HG03558 (cell line): Measurements from ENCODE around the gene ZNF511.

Source experiments
- ATAC-seq: cut with Tn5 transposase; IDR thresholded peaks from one replicate; pipeline ENCODE4 v1.9.1; 2021; ENCODE audit warnings: moderate number of reproducible peaks; ENCODE audit not compliant: unreplicated experiment; ENCODE audit errors: extremely low read depth

The ZNF511 gene

DNA sequence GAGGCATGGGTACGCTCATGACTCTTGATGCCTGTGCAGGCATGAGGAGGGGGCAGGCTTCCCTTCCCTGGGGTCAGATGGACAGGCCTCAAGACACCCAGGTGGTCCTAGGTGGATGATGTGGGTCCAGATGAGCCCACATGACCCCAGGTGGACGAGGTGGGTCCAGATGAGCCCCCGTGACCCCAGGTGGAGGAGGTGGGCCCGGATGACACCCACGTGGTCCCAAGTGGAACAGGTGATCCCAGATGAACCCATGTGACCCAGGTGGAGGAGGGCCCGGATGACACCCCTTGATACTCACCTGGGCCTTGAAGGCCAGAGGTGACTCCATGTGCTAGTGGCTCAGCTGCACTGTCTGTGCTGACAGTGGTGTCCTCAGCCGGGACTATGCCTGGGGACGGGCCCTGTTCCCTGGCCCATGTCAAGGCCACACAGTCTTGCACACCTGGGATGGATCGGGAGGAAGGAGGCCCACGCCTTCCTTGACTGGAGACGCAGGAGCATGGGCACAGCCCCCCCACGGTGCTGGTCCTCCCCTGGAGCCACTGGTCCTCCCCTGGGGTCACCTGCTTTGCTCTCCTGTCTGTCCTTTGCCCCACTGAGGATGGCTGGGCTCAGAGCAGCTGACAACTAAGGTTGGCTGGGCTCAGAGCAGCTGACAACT is 41.7 kb downstream of the ZNF511 start:
- no peak for ATAC-seq

DNA sequence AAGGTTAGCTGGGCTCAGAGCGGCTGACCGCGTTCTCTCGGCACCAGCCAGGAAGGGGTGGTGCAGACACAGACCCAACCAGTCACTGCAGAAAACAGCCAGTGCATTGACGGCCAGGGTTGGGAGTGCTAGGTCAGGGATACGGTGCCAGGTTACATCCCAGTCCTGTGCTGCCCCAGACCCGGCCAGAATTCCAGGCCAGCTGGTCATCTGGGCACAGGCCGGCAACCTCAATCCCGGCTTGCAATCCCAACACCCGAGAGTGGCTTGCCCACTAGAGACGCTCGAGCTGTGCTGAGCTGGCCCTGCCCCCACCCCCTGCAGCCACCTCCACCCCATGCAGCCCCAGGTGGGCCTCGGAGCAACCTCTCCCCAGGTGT is 42.2 kb downstream of the ZNF511 start:
- no peak for ATAC-seq

- no peak for ATAC-seq
These were observed 42.9 kb downstream of the ZNF511 start for GRCh38 chr10:133351408-133352318.

DNA sequence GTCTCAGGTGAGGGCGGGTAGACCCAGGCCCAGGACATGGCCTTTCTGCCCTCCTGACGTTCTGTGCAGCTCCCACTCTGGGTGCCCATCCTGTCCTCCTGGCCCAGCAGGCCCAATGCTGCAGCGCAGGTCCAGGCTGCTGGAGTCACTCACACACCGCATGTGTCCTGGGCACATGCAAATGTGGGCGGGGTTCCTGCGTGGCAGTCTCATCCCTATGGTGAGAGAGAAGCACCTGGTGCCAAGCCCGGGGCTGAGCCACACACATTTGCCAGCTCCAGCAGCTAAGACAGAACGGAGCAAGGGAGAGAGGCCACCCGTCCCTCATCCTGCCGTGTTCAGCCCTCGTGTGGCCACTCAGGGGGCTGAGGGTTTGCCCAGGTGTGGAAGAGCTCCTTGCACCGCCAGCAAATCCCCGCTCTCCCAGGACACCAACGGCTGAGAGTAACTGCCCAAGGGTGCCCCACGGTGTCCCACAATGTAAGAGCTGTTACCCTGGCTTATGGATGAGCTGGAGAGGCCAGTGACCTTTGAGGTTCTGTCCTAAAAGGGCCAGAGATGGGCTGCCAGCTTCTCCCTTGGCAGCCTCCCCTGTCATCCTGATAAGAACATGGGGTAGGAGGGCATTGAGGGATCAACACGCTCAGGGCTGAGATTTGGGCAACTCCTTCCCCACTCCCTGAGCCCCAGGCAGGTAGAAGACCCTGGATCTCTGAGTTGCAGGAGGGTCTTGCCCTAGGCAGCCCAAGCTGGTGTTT is 44.7 kb downstream of the ZNF511 start:
- no peak for ATAC-seq

DNA sequence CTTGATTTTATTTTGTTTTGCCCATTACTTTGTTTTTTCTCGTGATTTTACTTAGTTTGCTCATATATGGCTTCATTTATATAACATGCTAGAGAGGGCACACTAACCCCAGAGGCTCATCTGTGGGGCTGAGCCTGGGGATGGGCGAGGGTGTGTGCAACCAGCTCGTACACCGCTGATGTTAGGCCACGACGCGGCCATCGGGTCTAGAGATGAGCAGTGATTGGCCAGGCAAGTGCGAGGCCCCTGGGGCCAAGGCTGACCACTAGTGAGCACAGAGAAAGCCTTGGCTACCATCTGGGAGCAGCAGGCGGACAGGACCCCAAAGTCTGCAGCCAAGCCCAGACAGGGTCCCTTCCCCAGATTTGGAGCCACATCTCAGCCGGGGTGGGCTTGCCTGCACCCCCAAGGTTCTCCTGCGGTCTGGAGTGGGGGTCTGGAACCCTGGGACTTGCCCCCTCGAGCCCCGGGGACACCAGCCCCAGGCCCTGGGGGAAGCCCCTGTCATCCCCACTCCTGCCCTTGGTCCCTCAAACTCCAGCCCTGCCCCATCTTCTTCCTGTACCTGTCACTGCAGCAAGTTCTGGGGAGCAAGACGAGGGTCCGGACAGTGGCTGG is 45.4 kb downstream of the ZNF511 start:
- no peak for ATAC-seq

DNA sequence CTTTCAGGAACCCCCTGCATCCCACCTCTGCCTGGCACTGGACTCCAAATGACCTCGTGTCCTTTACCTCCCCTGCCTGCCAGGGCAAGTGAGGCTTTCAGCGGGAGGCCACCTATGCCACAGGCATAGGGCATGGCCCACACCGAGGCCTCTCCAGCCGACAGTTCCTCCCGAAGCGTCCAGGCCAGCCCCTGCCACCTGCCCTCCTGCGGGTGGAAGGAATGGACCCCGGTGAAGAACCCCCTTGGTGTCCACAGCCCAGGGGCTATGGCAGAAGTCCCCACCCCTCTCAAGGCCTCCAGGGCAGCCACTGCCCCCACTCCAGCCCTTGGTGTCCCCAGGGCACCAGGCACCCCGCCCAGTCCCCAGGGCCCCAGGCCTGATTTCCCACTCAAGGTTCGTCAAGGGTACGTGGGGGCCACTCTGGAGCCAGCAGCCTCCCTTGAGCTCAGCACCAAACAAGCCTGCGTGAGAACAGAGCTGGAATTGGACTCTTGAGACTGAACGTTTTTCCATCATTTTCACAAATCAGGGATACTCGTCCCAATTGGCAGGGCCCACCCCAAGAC is 46.0 kb downstream of the ZNF511 start:
- no peak for ATAC-seq

DNA sequence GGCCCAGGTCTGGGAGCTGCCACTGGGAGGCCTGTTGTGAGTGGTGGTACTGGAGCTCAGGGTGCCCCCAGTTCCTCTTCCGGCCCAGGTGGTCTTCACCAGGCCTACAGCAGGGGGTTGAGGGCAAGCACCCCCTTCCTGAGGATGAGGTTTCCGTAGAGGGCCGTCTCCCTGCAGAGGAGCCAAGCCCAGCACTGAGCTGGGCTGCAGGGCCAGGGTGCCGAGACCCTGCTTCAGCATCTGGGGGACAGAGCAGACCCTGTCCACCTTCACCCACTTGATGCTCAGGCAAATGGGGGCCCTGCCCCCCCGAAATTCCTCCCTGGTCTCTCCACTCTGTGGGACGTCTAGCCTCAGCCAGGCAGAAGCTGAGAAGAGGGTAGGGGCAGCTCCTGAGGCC is 46.6 kb downstream of the ZNF511 start:
- ATAC-seq: no peak

GRCh38 chr10:133355991-133356390 is 47.3 kb downstream of the ZNF511 start:
- ATAC-seq: no peak

DNA sequence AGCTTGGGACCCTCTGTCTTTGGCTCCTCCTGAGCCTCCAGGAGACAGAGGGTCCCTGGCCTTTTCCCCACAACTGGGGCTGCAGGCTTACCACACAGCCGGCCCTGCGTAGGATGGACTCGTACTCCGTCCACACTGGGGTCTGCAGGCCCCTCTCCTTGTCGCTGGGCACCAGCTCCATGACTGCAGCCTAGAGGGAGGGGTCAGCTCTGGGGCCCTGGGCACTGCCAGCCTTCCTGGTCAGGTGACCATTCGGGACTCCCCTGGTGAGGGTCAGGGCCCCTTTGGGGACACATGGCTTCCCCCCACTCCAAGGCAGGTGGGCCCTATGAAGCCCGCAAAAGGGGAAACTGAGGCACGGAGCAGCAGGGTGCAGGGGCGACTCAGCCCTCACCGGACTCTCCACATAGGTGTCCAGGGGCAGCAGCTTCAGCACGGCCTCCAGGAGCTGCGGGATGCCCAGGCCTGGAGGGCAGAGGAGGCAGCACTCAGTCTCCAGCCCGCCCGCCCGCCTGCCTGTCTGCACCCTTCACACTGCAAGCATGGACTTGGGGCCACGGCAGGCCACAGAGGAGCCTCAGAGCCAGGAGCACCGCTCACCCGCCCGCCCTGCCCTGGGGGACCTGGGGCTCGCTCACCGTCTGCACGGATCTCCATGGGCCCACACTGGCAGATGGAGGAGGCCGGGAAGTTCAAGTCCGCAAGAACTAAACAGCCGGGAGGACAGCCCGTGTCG is 48.0 kb downstream of the ZNF511 start:
- ATAC-seq: no peak

DNA sequence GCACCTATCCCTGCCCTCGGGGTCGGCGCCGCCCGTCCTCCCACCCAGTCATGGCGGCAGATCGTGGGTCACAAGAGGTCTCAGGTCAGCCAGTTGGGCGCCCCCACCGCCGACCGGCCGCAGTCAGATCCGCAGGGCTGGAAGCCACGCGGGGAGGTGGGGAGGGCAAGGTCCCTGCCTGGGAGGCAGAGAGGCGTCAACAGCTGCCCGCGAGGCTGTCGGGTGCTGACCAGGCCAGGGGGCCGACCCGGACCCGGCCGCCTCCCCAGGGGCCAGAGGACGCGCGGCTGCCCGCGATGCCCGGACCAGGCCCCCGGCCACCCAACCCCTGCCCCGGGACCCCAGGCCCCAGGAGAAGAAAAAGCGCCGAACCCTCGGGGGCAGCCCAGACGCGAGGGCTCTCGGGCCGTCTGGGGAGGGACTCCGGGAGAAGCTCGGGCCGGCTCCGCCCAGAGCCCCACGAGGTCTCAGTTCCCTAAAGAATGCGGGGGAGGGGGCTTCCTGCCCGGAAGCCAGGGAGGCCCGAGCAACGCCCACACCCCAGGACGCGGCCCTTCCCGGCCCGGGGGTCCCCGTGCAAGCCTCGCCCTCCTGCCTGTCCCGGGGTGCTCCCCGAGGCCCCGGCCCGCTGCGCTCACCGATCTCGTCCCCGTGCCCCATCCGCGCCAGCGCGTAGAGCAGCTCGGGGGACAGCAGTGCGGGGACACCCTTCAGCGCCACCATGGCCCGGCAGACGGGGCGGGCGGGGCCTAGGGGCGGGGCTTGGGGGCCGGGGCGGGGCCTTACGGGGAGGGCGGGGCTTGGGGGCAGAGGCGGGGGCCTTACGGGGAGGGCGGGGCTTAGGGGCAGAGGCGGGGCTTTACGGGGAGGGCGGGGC is 48.8 kb downstream of the ZNF511 start, which contains the start of gene FUOM:
Gene FUOM, minus strand, starts transcription at position 735 of the 877 bp plus-strand sequence. Its CDS starts 12 bp downstream, at position 723.
- ATAC-seq: peak; percentile 38

- ATAC-seq: no peak
These were observed 49.6 kb downstream of the ZNF511 start for GRCh38 chr10:133358162-133358924.

- no peak for ATAC-seq
These were observed 50.2 kb downstream of the ZNF511 start for GRCh38 chr10:133358925-133359310.

GRCh38 chr10:133359554-133359971 is 50.8 kb downstream of the ZNF511 start:
- ATAC-seq: no peak

- ATAC-seq: no peak
These were observed 51.4 kb downstream of the ZNF511 start for GRCh38 chr10:133359972-133360610.

- ATAC-seq: no peak
These were observed 52.5 kb downstream of the ZNF511 start for GRCh38 chr10:133361227-133361626.

DNA sequence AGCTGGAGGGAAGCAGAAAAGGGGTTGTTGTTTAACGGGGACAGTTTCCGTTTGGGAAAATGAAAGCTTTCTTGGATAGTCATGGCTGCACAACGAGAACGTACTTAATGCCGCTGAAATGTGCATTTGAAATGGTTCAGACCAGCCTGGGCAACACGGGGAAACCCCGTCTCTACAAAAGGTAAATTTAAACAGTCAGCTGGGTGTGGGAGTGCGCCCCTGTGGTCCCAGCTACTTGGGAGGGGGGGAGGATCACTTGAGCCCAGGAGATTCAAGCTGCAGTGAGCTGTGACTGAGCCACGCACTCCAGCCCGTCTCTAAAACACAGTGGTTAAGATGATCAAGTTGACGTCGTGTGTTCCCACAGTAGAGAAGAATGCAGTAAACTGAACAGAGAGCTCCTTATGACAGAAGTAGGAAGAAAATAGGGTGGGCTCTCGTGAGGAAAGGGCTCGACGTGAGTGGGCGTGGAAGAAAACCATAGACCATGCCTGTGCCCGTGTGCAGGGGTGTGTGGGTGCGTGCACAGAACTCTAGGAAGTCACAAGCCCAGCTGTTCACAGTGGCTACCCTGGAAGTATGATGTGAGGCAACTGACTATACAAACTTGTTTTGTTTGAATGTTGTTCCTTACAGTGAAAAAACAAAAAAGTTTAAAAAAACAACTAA is 53.2 kb downstream of the ZNF511 start:
- no peak for ATAC-seq
